Neutrophil (primary cell): Measurements from ENCODE around the gene FYN.
"Not testable (repeated sequence)": the region's sequence is repeated elsewhere in the genome, so short reads cannot be mapped to it uniquely, and the experiment has no call there.

Experiments
- H3K27ac ChIP-seq: fragments of 200-600 bp; sonication (generic); 2 replicates; pipeline ENCODE4 v1.5.1; 2016; ENCODE audit warnings: mild to moderate bottlenecking, moderate library complexity
- H3K27me3 ChIP-seq: fragments of 200-600 bp; sonication (generic); 2 replicates; pipeline ENCODE4 v1.6.0; 2016; ENCODE audit warnings: mild to moderate bottlenecking
- H3K36me3 ChIP-seq: fragments of 200-600 bp; sonication (generic); 2 replicates; pipeline ENCODE4 v1.5.1; 2017
- H3K4me1 ChIP-seq, 2 experiments: fragments of 200-600 bp in 1 of 2; sonication (generic) in 1 of 2; 1 replicate in 1 of 2; 2 replicates in 1 of 2; pipeline versions ENCODE4 v1.5.1 to v1.6.1; 2013 to 2016; ENCODE audit warnings: low read depth in 1 of 2, low read length in 1 of 2, mild to moderate bottlenecking in 1 of 2, moderate library complexity in 1 of 2; ENCODE audit not compliant: control insufficient read depth in 1 of 2, insufficient read depth in 1 of 2
- H3K4me3 ChIP-seq, 2 experiments: fragments of 200-600 bp in 1 of 2; sonication (generic) in 1 of 2; 1 replicate in 1 of 2; 2 replicates in 1 of 2; pipeline ENCODE4 v1.5.1; 2013 to 2016; ENCODE audit warnings: low read depth in 1 of 2, low read length in 1 of 2, mild to moderate bottlenecking in 1 of 2, moderate library complexity in 1 of 2
- H3K9me3 ChIP-seq: fragments of 200-600 bp; sonication (generic); 2 replicates; pipeline ENCODE4 v1.5.1; 2016
- CTCF ChIP-seq: fragments of 200-600 bp; sonication (generic); IDR thresholded peaks from 2 replicates; pipeline ENCODE4 v1.5.1; 2016; ENCODE audit warnings: antibody characterized with exemption

The FYN gene

GRCh38 chr6:111685058-111685457 is 188.2 kb downstream of the FYN start:
- Histone ChIP-seq H3K4me1 (no peaks in the 10 kb centered on the region), H3K36me3 (no peaks in the 10 kb centered on the region)

DNA sequence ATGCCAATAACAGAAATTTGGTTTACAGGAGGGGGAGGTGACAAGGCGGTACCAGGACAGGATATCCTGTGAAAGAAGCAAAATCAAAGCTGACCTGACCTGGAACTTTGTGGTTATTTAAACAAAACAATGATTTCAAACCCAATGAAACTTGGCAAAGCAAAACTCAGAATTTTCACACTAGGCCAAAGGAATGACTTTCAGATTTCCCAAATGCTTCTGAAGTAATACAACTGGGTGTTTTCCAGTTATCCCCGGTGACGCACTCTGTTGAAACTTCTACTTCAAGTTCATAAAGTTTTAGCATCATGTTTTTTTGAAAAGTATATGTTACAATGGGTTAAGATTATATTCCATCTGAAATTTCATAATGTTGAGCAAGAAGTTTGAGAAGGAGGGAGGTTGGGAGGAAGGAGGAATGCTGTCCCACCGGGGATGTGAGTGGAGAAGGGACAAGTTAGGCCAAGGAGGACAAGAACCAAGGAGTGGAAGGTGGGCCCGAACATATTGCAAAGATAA is 189.4 kb downstream of the FYN start:
- Histone ChIP-seq H3K27me3 (no peaks in the 10 kb centered on the region), H3K36me3 (no peaks in the 10 kb centered on the region), H3K9me3 (no peaks in the 10 kb centered on the region), H3K4me1 (no peaks in the 10 kb centered on the region), H3K27ac (no peak overlapping the region), H3K4me3 (no peak overlapping the region)
- no peak for TF ChIP-seq CTCF

More at GRCh38 chr6:111685058-111685457, 188.2 kb downstream of the FYN start:
- Histone ChIP-seq H3K4me3 (no peak overlapping the region), H3K27me3 (no peaks in the 10 kb centered on the region), H3K9me3 (no peaks in the 10 kb centered on the region), H3K27ac (no peak overlapping the region)
- TF ChIP-seq CTCF = no peak

DNA sequence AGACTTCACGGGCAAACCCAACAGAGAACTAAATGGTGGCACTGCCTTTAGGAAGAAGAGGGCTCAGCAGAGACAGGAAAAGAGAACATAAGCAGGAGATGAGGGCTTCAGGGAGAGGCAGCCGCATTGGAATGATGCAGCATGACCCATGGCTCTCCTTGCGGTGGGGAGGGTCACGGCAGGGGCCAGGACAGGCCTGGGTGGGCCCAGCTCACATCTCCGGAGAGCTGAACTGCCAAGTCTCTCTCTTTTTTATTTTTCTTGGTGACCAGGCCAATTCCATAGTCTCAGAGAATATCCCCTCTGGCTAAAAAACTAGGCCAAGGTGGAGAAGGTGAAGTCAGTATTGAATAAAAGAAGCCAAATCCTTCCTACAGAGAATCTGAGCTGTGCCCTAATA is 190.1 kb downstream of the FYN start:
- no peak overlapping the region for H3K27ac ChIP-seq
- H3K4me1 ChIP-seq = no peaks in the 10 kb centered on the region
- H3K4me3 ChIP-seq = no peak overlapping the region
- no peak for TF ChIP-seq CTCF
- no peaks in the 10 kb centered on the region for H3K9me3 ChIP-seq
- H3K27me3 ChIP-seq = no peaks in the 10 kb centered on the region
- H3K36me3 ChIP-seq = no peaks in the 10 kb centered on the region

DNA sequence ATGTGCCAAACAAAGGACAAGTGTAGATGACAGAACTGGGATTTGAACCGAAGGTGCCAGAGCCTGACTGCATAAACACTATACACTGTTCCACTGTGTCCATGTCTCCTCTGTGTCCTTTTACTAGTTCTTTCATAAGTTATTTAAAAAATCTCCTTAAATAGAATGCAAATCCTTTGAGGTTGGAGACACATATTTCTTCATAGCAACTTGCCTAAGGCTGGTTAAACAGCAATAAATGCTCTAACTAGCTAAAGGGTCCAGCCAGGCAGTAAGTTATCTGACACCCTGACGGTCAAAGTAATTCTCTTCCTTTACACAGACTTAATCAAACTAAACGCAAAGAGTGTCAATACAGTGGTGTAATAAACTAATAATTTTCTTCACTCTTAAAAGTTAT is 191.4 kb downstream of the FYN start:
- TF ChIP-seq CTCF = no peak
- no peaks in the 10 kb centered on the region for H3K36me3 ChIP-seq

DNA sequence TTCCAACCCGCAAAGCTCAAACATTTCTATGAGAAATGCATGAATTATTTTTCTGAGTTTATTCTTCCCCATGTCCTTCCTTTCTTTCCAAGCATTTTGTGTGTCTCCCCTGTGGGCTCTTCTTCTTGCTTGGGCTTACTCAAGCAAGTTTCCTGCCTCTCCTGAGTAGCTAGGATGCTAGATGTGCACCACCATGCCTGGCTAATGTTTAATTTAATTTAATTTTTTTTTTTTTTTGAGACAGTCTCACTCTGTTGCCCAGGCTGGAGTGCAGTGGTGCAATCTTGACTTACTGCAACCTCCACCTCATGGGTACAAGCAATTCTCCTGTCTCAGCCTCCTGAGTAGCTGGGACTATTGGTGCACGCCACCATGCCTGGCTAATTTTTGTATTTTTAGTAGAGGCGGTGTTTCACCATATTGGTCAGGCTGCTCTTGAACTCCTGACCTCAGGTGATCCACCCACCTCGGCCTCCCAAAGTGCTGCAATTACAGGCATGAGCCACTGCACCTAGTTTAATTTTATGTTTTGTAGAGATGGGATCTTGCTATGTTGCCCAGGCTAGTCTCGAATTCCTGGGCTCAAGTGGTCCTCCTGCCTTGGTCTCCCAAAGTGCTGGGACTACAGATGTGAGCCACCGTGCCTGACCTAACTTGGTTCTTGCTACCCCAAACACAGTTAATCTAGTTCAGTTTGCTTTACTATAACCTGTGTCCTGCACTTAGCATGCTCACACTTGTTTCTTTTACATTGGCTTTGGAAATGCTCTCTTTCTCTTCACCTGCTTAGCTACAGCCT is 192.2 kb downstream of the FYN start:
- H3K9me3 ChIP-seq, H3K27me3 ChIP-seq, H3K36me3 ChIP-seq, H3K4me3 ChIP-seq, H3K27ac ChIP-seq, H3K4me1 ChIP-seq: not testable (repeated sequence)

More for the DNA sequence above, 191.4 kb downstream of the FYN start:
- Histone ChIP-seq H3K4me3 (no peak overlapping the region), H3K9me3 (no peaks in the 10 kb centered on the region), H3K27ac (no peak overlapping the region), H3K4me1 (no peaks in the 10 kb centered on the region), H3K27me3 (no peaks in the 10 kb centered on the region)

DNA sequence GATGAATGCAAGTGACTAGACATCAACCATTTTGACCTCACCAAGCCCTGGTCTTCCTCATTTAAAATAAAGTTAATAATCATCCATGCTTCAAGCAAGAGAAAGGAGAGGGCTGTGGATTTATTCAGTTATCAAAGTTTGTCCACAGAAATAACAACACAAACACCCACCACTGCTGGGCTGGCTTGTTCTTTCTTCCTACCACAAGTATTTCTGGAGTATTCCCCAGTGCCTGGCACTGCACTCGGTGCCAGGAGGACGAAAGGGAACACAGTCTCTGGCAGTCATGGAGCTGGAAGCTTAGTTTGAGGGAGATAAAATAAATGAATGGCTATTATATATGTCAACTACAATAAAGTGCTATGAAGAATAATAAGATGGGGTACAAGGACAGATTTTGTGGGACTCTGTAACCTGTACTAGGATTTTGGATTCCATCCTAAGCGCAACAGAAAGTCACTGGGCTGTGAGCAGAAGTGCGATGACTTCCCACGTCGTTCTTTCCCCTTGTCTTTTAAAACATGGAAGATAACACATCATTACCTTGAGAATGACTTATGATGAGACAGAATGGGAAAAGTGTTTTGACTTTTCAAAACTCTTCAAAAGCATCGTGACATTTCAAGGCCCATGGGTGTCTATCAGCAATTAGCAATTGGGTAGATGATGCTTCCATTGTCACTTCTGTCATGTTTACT is 193.1 kb downstream of the FYN start:
- no peaks in the 10 kb centered on the region for H3K27me3 ChIP-seq
- no peak overlapping the region for H3K4me3 ChIP-seq
- H3K9me3 ChIP-seq = no peaks in the 10 kb centered on the region
- no peak overlapping the region for H3K27ac ChIP-seq
- no peak for TF ChIP-seq CTCF
- no peaks in the 10 kb centered on the region for H3K36me3 ChIP-seq
- H3K4me1 ChIP-seq = no peaks in the 10 kb centered on the region
